CD14-positive monocyte (primary cell): ENCODE measurements around the gene C3orf70. TPM values are rescaled to one million over a fixed set of nuclear protein-coding genes. Genes with fewer than 3 reads are reported as not detected.

Source experiments
- DNase-seq, 3 donors: peaks; one replicate each; pipeline ENCODE4 v3.0.0-alpha.2; 2011 to 2022
- H2AFZ ChIP-seq: 2 replicates; pipeline ENCODE4 v1.6.0; 2012; ENCODE audit warnings: mild to moderate bottlenecking, low read depth, low read length, inconsistent platforms; ENCODE audit not compliant: insufficient read depth, poor library complexity, severe bottlenecking
- H3K27ac ChIP-seq, 2 donors: 1 replicate in 1 of 2; 2 replicates in 1 of 2; pipeline ENCODE4 v1.5.1; 2012 to 2013; ENCODE audit warnings: low read length in 2 of 2, control low read depth in 1 of 2, inconsistent platforms in 1 of 2, low read depth in 1 of 2, mild to moderate bottlenecking in 1 of 2
- H3K27me3 ChIP-seq, 2 donors: one replicate each; pipeline versions ENCODE4 v1.6.0 to v1.6.1; 2011 to 2013; ENCODE audit warnings: low read length in 2 of 2; ENCODE audit not compliant: control insufficient read depth in 2 of 2, insufficient read depth in 2 of 2
- H3K36me3 ChIP-seq, 2 donors: replicated peaks in 1 of 2; 1 replicate in 1 of 2; 2 replicates in 1 of 2; pipeline versions ENCODE4 v1.5.1 to v1.6.1; 2012 to 2013; ENCODE audit warnings: low read length in 2 of 2, control low read depth in 1 of 2, inconsistent platforms in 1 of 2, mild to moderate bottlenecking in 1 of 2; ENCODE audit not compliant: insufficient read depth in 2 of 2, control insufficient read depth in 1 of 2
- H3K4me1 ChIP-seq, 2 donors: 1 replicate in 1 of 2; 2 replicates in 1 of 2; pipeline versions ENCODE4 v1.5.1 to v1.6.1; 2012 to 2013; ENCODE audit warnings: low read length in 2 of 2, control low read depth in 1 of 2, inconsistent platforms in 1 of 2, mild to moderate bottlenecking in 1 of 2, moderate library complexity in 1 of 2; ENCODE audit not compliant: insufficient read depth in 2 of 2, control insufficient read depth in 1 of 2
- H3K4me2 ChIP-seq: replicated peaks from 2 replicates; pipeline ENCODE3; 2012; ENCODE audit warnings: low read length, moderate library complexity, mild to moderate bottlenecking; ENCODE audit not compliant: poor library complexity, severe bottlenecking; ENCODE audit errors: extremely low read depth
- H3K4me3 ChIP-seq, 3 experiments: fragments of 200-600 bp in 1 of 3; sonication (generic) in 1 of 3; replicated peaks in 1 of 3; 1 replicate in 2 of 3; 2 replicates in 1 of 3; pipeline ENCODE4 v1.5.1; 2011 to 2013; ENCODE audit warnings: low read length in 3 of 3, mild to moderate bottlenecking in 3 of 3, control low read depth in 2 of 3, low read depth in 2 of 3, inconsistent platforms in 1 of 3, moderate library complexity in 1 of 3
- H3K79me2 ChIP-seq: 2 replicates; pipeline ENCODE4 v1.6.0; 2012; ENCODE audit warnings: mild to moderate bottlenecking, control low read depth, inconsistent platforms, low read length, moderate library complexity; ENCODE audit not compliant: insufficient read depth
- H3K9ac ChIP-seq: 2 replicates; pipeline ENCODE4 v1.6.0; 2017; ENCODE audit warnings: low read length, mild to moderate bottlenecking; ENCODE audit not compliant: insufficient read depth, poor library complexity, severe bottlenecking
- H3K9me3 ChIP-seq, 2 donors: replicated peaks in 1 of 2; 1 replicate in 1 of 2; 2 replicates in 1 of 2; pipeline versions ENCODE4 v1.5.1 to v1.6.1; 2012 to 2013; ENCODE audit warnings: low read length in 2 of 2, control low read depth in 1 of 2; ENCODE audit not compliant: control insufficient read depth in 1 of 2, insufficient read depth in 1 of 2
- H4K20me1 ChIP-seq: 2 replicates; pipeline ENCODE4 v1.6.0; 2012; ENCODE audit warnings: mild to moderate bottlenecking, low read length, control low read depth, moderate library complexity; ENCODE audit not compliant: insufficient read depth
- H3K27ac Mint-ChIP-seq, 7 donors: one replicate each; pipeline ENCODE4 v1.8.0; 2020; ENCODE audit warnings: mild to moderate bottlenecking in 7 of 7, mixed read lengths in 7 of 7, moderate library complexity in 6 of 7, inconsistent platforms in 2 of 7
- H3K27me3 Mint-ChIP-seq, 3 donors: one replicate each; pipeline ENCODE4 v1.8.0; 2021 to 2022; ENCODE audit warnings: low read depth in 3 of 3, mild to moderate bottlenecking in 3 of 3, mixed read lengths in 3 of 3, moderate library complexity in 3 of 3, inconsistent platforms in 1 of 3
- H3K36me3 Mint-ChIP-seq, 2 donors: one replicate each; pipeline ENCODE4 v1.8.0; 2020; ENCODE audit warnings: mixed read lengths in 2 of 2, inconsistent platforms in 1 of 2, mild to moderate bottlenecking in 1 of 2
- H3K4me1 Mint-ChIP-seq: one replicate; pipeline ENCODE4 v1.8.0; 2020; ENCODE audit warnings: mild to moderate bottlenecking, mixed read lengths
- H3K4me3 Mint-ChIP-seq, 2 donors: one replicate each; pipeline ENCODE4 v1.8.0; 2020; ENCODE audit warnings: mild to moderate bottlenecking in 2 of 2, mixed read lengths in 2 of 2, moderate library complexity in 1 of 2
- H3K9me3 Mint-ChIP-seq, 7 donors: one replicate each; pipeline ENCODE4 v1.8.0; 2020 to 2022; ENCODE audit warnings: mixed read lengths in 7 of 7, mild to moderate bottlenecking in 6 of 7, moderate library complexity in 6 of 7, inconsistent platforms in 2 of 7
- CTCF ChIP-seq: fragments of 200-600 bp; IDR thresholded peaks from one replicate; pipeline ENCODE4 v1.8.0; 2022; ENCODE audit warnings: antibody characterized with exemption, mild to moderate bottlenecking
- WGBS: methylation state at CpG from one replicate; pipeline ENCODE4 v1.1.5; 2013; ENCODE audit warnings: missing lambda C conversion rate; ENCODE audit not compliant: insufficient coverage; 5-methylcytosine and 5-hydroxymethylcytosine counted together
- intact Hi-C, 2 donors: fragments of 100-400 bp; cut with micrococcal nuclease; formaldehyde crosslinking; loops; one replicate each; pipeline versions ENCODE4 v1.15.0 to v1.15.1; 2023
- polyA plus RNA-seq, 3 donors: library from polyadenylated mRNA; depleted of rRNA in 1 of 3; unstranded in 2 of 3; stranded (reverse) in 1 of 3; fragments of 300-500 nt in 2 of 3; fragments of >200 nt in 1 of 3; fragmentation: Illumina TruSeq in 2 of 3; gene quantifications; 1 replicate in 2 of 3; 2 replicates in 1 of 3; pipeline ENCODE4 v1.2.3, GENCODE V29; 2012 to 2021

The C3orf70 gene
- polyA plus RNA-seq, 3 donors = 0.01 to 0.08 TPM; not detected in 1

- intact Hi-C loops = no loop called here
- Mint-ChIP-seq H3K4me3 (no peak overlapping the region), H3K4me1 (no peaks in the 10 kb centered on the region), H3K9me3 (peaks cover 6 to 16% (median 10%) of the 10 kb centered on the region in 7 donors), H3K27ac (no peak overlapping the region), H3K36me3 (no peaks in the 10 kb centered on the region), H3K27me3 (peaks cover 0 to 5% (median 5%) of the 10 kb centered on the region in 3 donors)
- H4K20me1 ChIP-seq = no peaks in the 10 kb centered on the region
- H3K4me1 ChIP-seq = no peaks in the 10 kb centered on the region
- WGBS = no CpG with 5 or more reads among the region's 4 CpGs
- no peak for DNase-seq
- no peak overlapping the region for H3K9ac ChIP-seq
- peaks cover 4 to 5% of the 10 kb centered on the region in 2 donors for H3K9me3 ChIP-seq
- no peak overlapping the region for H3K4me2 ChIP-seq
- H3K79me2 ChIP-seq = no peaks in the 10 kb centered on the region
- H3K27ac ChIP-seq = no peak overlapping the region
- no peaks in the 10 kb centered on the region for H3K27me3 ChIP-seq
- H3K4me3 ChIP-seq = no peak overlapping the region
- no peaks in the 10 kb centered on the region for H3K36me3 ChIP-seq
- H2AFZ ChIP-seq = no peak overlapping the region
- no peak for TF ChIP-seq CTCF
These were observed 86.6 kb downstream of the C3orf70 start for GRCh38 chr3:185066251-185066650.

- no peak overlapping the region for H3K4me3 ChIP-seq
- no peaks in the 10 kb centered on the region for H3K27me3 ChIP-seq
- no peak overlapping the region for H3K27ac Mint-ChIP-seq
- H3K4me2 ChIP-seq = no peak overlapping the region
- H3K36me3 ChIP-seq = no peaks in the 10 kb centered on the region
- H3K27me3 Mint-ChIP-seq = peaks cover 0 to 5% (median 3%) of the 10 kb centered on the region in 3 donors
- DNase-seq = no peak
- H3K79me2 ChIP-seq = no peaks in the 10 kb centered on the region
- no peak for TF ChIP-seq CTCF
- 100% methylated on average over 2 of the region's 3 CpGs for WGBS
- H2AFZ ChIP-seq = no peak overlapping the region
- H3K4me3 Mint-ChIP-seq = no peak overlapping the region
- intact Hi-C loops = no loop called here
- H3K9me3 Mint-ChIP-seq = peaks cover 10 to 27% (median 21%) of the 10 kb centered on the region in 7 donors
- H3K4me1 ChIP-seq = peaks cover 0 to 6% of the 10 kb centered on the region in 2 donors
- H3K36me3 Mint-ChIP-seq = peaks cover 0 to 2% of the 10 kb centered on the region in 2 donors
- peaks cover 5% of the 10 kb centered on the region for H3K4me1 Mint-ChIP-seq
- H3K27ac ChIP-seq = no peak overlapping the region
- H3K9me3 ChIP-seq = peaks cover 12 to 14% of the 10 kb centered on the region in 2 donors
- H4K20me1 ChIP-seq = no peaks in the 10 kb centered on the region
- H3K9ac ChIP-seq = no peak overlapping the region
These were observed 87.8 kb downstream of the C3orf70 start for GRCh38 chr3:185065059-185065458.
